NB4 (cell line): ENCODE measurements around the gene GOSR2.

Experiments
- DNase-seq: peaks from one replicate; pipeline ENCODE4 v3.0.0; 2010; ENCODE audit warnings: low read depth
- H3K4me3 ChIP-seq: one replicate; pipeline ENCODE4 v1.5.1; 2011; ENCODE audit warnings: mild to moderate bottlenecking, low read depth, low read length, moderate library complexity
- CTCF ChIP-seq: IDR thresholded peaks from one replicate; pipeline ENCODE4 v1.5.1; 2012; ENCODE audit warnings: low read depth, low read length
- MAX ChIP-seq: IDR thresholded peaks from 2 replicates; pipeline ENCODE4 v1.6.1; 2011; ENCODE audit warnings: low read depth, low read length
- MYC ChIP-seq: IDR thresholded peaks from 2 replicates; pipeline ENCODE4 v1.6.1; 2011; ENCODE audit warnings: low read depth, low read length
- POLR2A ChIP-seq: IDR thresholded peaks from 2 replicates; pipeline ENCODE4 v1.6.1; 2011; ENCODE audit warnings: mild to moderate bottlenecking; ENCODE audit not compliant: insufficient read length; ENCODE audit errors: extremely low read depth

The GOSR2 gene

GRCh38 chr17:46895171-46895570 is 27.8 kb upstream of the GOSR2 start:
- H3K4me3 ChIP-seq: no peak overlapping the region
- no peak for TF ChIP-seq MYC
- no peak for TF ChIP-seq CTCF
- TF ChIP-seq POLR2A: no peak
- no peak for TF ChIP-seq MAX
- DNase-seq: peak; percentile 41

- DNase-seq: no peak
- H3K4me3 ChIP-seq: no peak overlapping the region
- TF ChIP-seq MYC (no peak), MAX (no peak), POLR2A (no peak), CTCF (no peak)
Observed at GRCh38 chr17:46896991-46897390, 26.0 kb upstream of the GOSR2 start.

- H3K4me3 ChIP-seq: no peak overlapping the region
- DNase-seq: no peak
- TF ChIP-seq POLR2A: no peak
- no peak for TF ChIP-seq MYC
- TF ChIP-seq MAX: no peak
- no peak for TF ChIP-seq CTCF
Observed at GRCh38 chr17:46898364-46898763, 24.6 kb upstream of the GOSR2 start.

GRCh38 chr17:46898860-46899259 is 24.1 kb upstream of the GOSR2 start:
- no peak overlapping the region for H3K4me3 ChIP-seq
- TF ChIP-seq POLR2A (no peak), MAX (no peak), MYC (no peak), CTCF (no peak)

GRCh38 chr17:46901291-46901690 is 21.7 kb upstream of the GOSR2 start:
- H3K4me3 ChIP-seq: no peak overlapping the region
- no peak for DNase-seq
- TF ChIP-seq MYC: no peak

More at GRCh38 chr17:46898860-46899259, 24.1 kb upstream of the GOSR2 start:
- DNase-seq: no peak

GRCh38 chr17:46903762-46904672 is 18.9 kb upstream of the GOSR2 start:
- no peak for TF ChIP-seq CTCF
- no peak for TF ChIP-seq POLR2A
- TF ChIP-seq MYC: no peak
- no peak for TF ChIP-seq MAX
- H3K4me3 ChIP-seq: no peak overlapping the region
- DNase-seq: no peak
